IMR-90 (cell line): ENCODE data around the gene TIAM1. TPM values are rescaled to one million over a fixed set of nuclear protein-coding genes. Genes with fewer than 3 reads are reported as not detected.

Source experiments
- ATAC-seq: fragments of 200-7000 bp; cut with Tn5 transposase; 2 replicates; pipeline ENCODE4 v1.9.1; 2020; ENCODE audit warnings: low read depth, mild to moderate bottlenecking, moderate library complexity
- BruUV-seq: library from RNA; stranded (reverse); fragments of 400-500 nt; replicated peaks from 2 replicates; lab custom pipeline; 2021; lab: Mats Ljungman, UMichigan
- CTCF ChIA-PET: fragments of 300-600 bp; formaldehyde crosslinking; extraction: SDS; loops from one replicate; lab custom pipeline; 2021; ENCODE audit warnings: antibody characterized with exemption; lab: Yijun Ruan, JAX
- POLR2A ChIA-PET: fragments of 300-600 bp; sonication (Branson Sonifier 250); formaldehyde crosslinking; loops from one replicate; lab custom pipeline; 2022; ENCODE audit warnings: antibody characterized with exemption; ENCODE audit not compliant: unreplicated experiment; lab: Charles Lee
- DNase-seq: peaks from one replicate; pipeline ENCODE4 v3.0.0; 2013
- H2AFZ ChIP-seq: replicated peaks from 2 replicates; pipeline ENCODE3; 2013; ENCODE audit warnings: low read length, mild to moderate bottlenecking; ENCODE audit not compliant: poor library complexity
- H2AK5ac ChIP-seq: 2 replicates; pipeline ENCODE4 v1.6.1; 2013; ENCODE audit warnings: low read depth, low read length, inconsistent platforms
- H2AK9ac ChIP-seq: replicated peaks from 2 replicates; pipeline ENCODE3; 2013; ENCODE audit warnings: mild to moderate bottlenecking, low read depth, low read length, moderate library complexity; ENCODE audit not compliant: poor library complexity
- H2BK120ac ChIP-seq: 2 replicates; pipeline ENCODE4 v1.6.1; 2013; ENCODE audit warnings: low read depth, low read length, inconsistent platforms
- H2BK15ac ChIP-seq: 3 replicates; pipeline ENCODE4 v1.6.1; 2013; ENCODE audit warnings: low read depth, low read length, inconsistent platforms
- H2BK20ac ChIP-seq: 2 replicates; pipeline ENCODE4 v1.6.1; 2013; ENCODE audit warnings: low read depth, mild to moderate bottlenecking, inconsistent platforms, low read length, moderate library complexity
- H2BK5ac ChIP-seq: 2 replicates; pipeline ENCODE4 v1.6.1; 2013; ENCODE audit warnings: mild to moderate bottlenecking, low read depth, low read length, inconsistent platforms; ENCODE audit not compliant: poor library complexity, severe bottlenecking
- H3K14ac ChIP-seq: replicated peaks from 2 replicates; pipeline ENCODE4 v1.6.1; 2013; ENCODE audit warnings: low read depth, low read length, inconsistent platforms
- H3K18ac ChIP-seq: 2 replicates; pipeline ENCODE4 v1.6.1; 2013; ENCODE audit warnings: low read depth, low read length, control low read depth
- H3K23ac ChIP-seq: 2 replicates; pipeline ENCODE4 v1.6.1; 2013; ENCODE audit warnings: low read depth, low read length, inconsistent platforms
- H3K27ac ChIP-seq: 2 replicates; pipeline ENCODE4 v1.5.1; 2013; ENCODE audit warnings: mild to moderate bottlenecking, control low read depth, low read length; ENCODE audit not compliant: insufficient read depth
- H3K27me3 ChIP-seq: 2 replicates; pipeline ENCODE4 v1.6.1; 2013; ENCODE audit warnings: low read length; ENCODE audit not compliant: control insufficient read depth, insufficient read depth
- H3K36me3 ChIP-seq: 2 replicates; pipeline ENCODE4 v1.6.1; 2013; ENCODE audit warnings: low read length, mixed read lengths; ENCODE audit not compliant: control insufficient read depth, insufficient read depth
- H3K4ac ChIP-seq: 2 replicates; pipeline ENCODE4 v1.6.1; 2013; ENCODE audit warnings: low read depth, low read length, inconsistent platforms
- H3K4me1 ChIP-seq: 2 replicates; pipeline ENCODE4 v1.6.1; 2013; ENCODE audit warnings: low read length, mixed read lengths; ENCODE audit not compliant: control insufficient read depth, insufficient read depth
- H3K4me2 ChIP-seq: 2 replicates; pipeline ENCODE4 v1.6.1; 2013; ENCODE audit warnings: low read depth, mild to moderate bottlenecking, control low read depth, low read length, moderate library complexity
- H3K4me3 ChIP-seq: 2 replicates; pipeline ENCODE4 v1.5.1; 2013; ENCODE audit warnings: low read depth, mild to moderate bottlenecking, control low read depth, low read length, moderate library complexity; ENCODE audit not compliant: insufficient read depth
- H3K56ac ChIP-seq: 2 replicates; pipeline ENCODE4 v1.6.1; 2013; ENCODE audit warnings: low read length, inconsistent platforms; ENCODE audit not compliant: insufficient read depth; ENCODE audit errors: extremely low read depth
- H3K79me1 ChIP-seq, 2 experiments: 2 replicates each; pipeline ENCODE4 v1.6.1; 2013; ENCODE audit warnings: low read length in 2 of 2, inconsistent platforms in 1 of 2, low read depth in 1 of 2
- H3K9ac ChIP-seq: 2 replicates; pipeline ENCODE4 v1.6.1; 2013; ENCODE audit warnings: low read depth, low read length, control low read depth
- H3K9me1 ChIP-seq: 2 replicates; pipeline ENCODE4 v1.6.1; 2013; ENCODE audit warnings: low read length, inconsistent platforms; ENCODE audit not compliant: insufficient read depth
- H3K9me3 ChIP-seq: 2 replicates; pipeline ENCODE4 v1.6.1; 2013; ENCODE audit warnings: low read length; ENCODE audit not compliant: control insufficient read depth, insufficient read depth
- H4K20me1 ChIP-seq: 2 replicates; pipeline ENCODE4 v1.6.1; 2013; ENCODE audit warnings: low read length, inconsistent platforms; ENCODE audit not compliant: insufficient read depth
- H4K5ac ChIP-seq: 2 replicates; pipeline ENCODE4 v1.6.1; 2013; ENCODE audit warnings: mild to moderate bottlenecking, low read depth, low read length, control low read depth
- H4K8ac ChIP-seq, 2 experiments: 2 replicates each; pipeline ENCODE4 v1.6.1; 2013; ENCODE audit warnings: low read depth in 2 of 2, low read length in 2 of 2, control low read depth in 1 of 2, inconsistent platforms in 1 of 2
- H4K91ac ChIP-seq: 2 replicates; pipeline ENCODE4 v1.6.1; 2013; ENCODE audit warnings: low read depth, low read length, inconsistent platforms; ENCODE audit not compliant: insufficient read depth
- CEBPB ChIP-seq: IDR thresholded peaks from 2 replicates; pipeline ENCODE4 v1.6.1; 2012; ENCODE audit warnings: low read depth, low read length, improper control_type of control experiment
- CHD1 ChIP-seq: IDR thresholded peaks from 2 replicates; pipeline ENCODE4 v1.6.1; 2012; ENCODE audit warnings: low read depth, low read length, improper control_type of control experiment
- CTCF ChIP-seq: conservative IDR thresholded peaks from 2 replicates; pipeline ENCODE4 v1.5.1; 2012; ENCODE audit warnings: mild to moderate bottlenecking, low read depth, low read length, improper control_type of control experiment
- ELK1 ChIP-seq: fragments of 150-350 bp; IDR thresholded peaks from 2 replicates; pipeline ENCODE4 v1.6.1; 2016; ENCODE audit warnings: low read depth, mild to moderate bottlenecking, low read length, moderate library complexity, borderline replicate concordance
- FOS ChIP-seq: fragments of 150-350 bp; IDR thresholded peaks from 2 replicates; pipeline ENCODE4 v1.6.1; 2016; ENCODE audit warnings: low read depth, low read length
- MAFK ChIP-seq: IDR thresholded peaks from 2 replicates; pipeline ENCODE4 v1.6.1; 2012; ENCODE audit warnings: low read depth, low read length, improper control_type of control experiment
- MAZ ChIP-seq: IDR thresholded peaks from 2 replicates; pipeline ENCODE4 v1.6.1; 2012; ENCODE audit warnings: low read depth, mild to moderate bottlenecking, low read length, improper control_type of control experiment, moderate library complexity, borderline replicate concordance
- MXI1 ChIP-seq: IDR thresholded peaks from 2 replicates; pipeline ENCODE4 v1.6.1; 2012; ENCODE audit warnings: low read depth, mild to moderate bottlenecking, low read length, moderate library complexity, borderline replicate concordance
- POLR2A ChIP-seq: IDR thresholded peaks from 2 replicates; pipeline ENCODE4 v1.6.1; 2012; ENCODE audit warnings: mild to moderate bottlenecking, low read depth, low read length
- RAD21 ChIP-seq: IDR thresholded peaks from 2 replicates; pipeline ENCODE4 v1.6.1; 2012; ENCODE audit warnings: low read length, improper control_type of control experiment
- RCOR1 ChIP-seq: IDR thresholded peaks from 2 replicates; pipeline ENCODE4 v1.6.1; 2012; ENCODE audit warnings: mild to moderate bottlenecking, low read length, improper control_type of control experiment; ENCODE audit not compliant: insufficient replicate concordance
- RFX5 ChIP-seq: IDR thresholded peaks from 2 replicates; pipeline ENCODE4 v1.8.0; 2012; ENCODE audit warnings: low read depth, mild to moderate bottlenecking, low read length, moderate library complexity
- SMC3 ChIP-seq: fragments of 150-350 bp; IDR thresholded peaks from 2 replicates; pipeline ENCODE4 v1.6.1; 2016; ENCODE audit warnings: low read depth, mild to moderate bottlenecking, antibody characterized with exemption, low read length, moderate library complexity
- WGBS, 2 experiments: methylation state at CpG; one replicate each; pipeline versions ENCODE4 v1.1.5 to v1.1.7; 2013; ENCODE audit warnings: missing lambda C conversion rate in 2 of 2; ENCODE audit not compliant: insufficient read length in 1 of 2; ENCODE audit errors: extremely low coverage in 2 of 2; 5-methylcytosine and 5-hydroxymethylcytosine counted together
- dilution Hi-C: fragments of 300-500 bp; cut with HindIII; formaldehyde crosslinking; loops from one replicate; pipeline ENCODE4 v1.14.3; 2018; ENCODE audit warnings: low sequenced_read_pairs; ENCODE audit not compliant: unreplicated experiment
- in situ Hi-C: fragments of 300-500 bp; cut with MboI; formaldehyde crosslinking; loops from 3 replicates; pipeline ENCODE4 v1.14.3; 2019; ENCODE audit warnings: low sequenced_read_pairs, inconsistent platforms, mixed read lengths
- intact Hi-C: fragments of 100-400 bp; cut with micrococcal nuclease; formaldehyde crosslinking; loops from 2 replicates; pipeline ENCODE4 v1.10.0; 2022
- polyA plus RNA-seq, 3 experiments: library from polyadenylated mRNA; depleted of rRNA; stranded (reverse); fragments of >200 nt; gene quantifications; 2 replicates each; pipeline ENCODE4 v1.2.3, GENCODE V29; 2012; ENCODE audit warnings: low replicate concordance in 1 of 3
- total RNA-seq: library from RNA; depleted of rRNA; stranded (reverse); fragments of >200 nt; gene quantifications from 2 replicates; pipeline ENCODE4 v1.2.3, GENCODE V29; 2012
- TF ChIP-seq, protein P1 (sequence below): fragments of 150-350 bp; IDR thresholded peaks from 2 replicates; pipeline ENCODE4 v1.6.1; 2017; ENCODE audit warnings: mild to moderate bottlenecking, antibody characterized with exemption, low read length, low read depth

TIAM1 gene
- total and polyA plus RNA-seq, 2 of the 4 experiments (the other 2 are of a cell fraction): 2.9 to 9.3 TPM

DNA sequence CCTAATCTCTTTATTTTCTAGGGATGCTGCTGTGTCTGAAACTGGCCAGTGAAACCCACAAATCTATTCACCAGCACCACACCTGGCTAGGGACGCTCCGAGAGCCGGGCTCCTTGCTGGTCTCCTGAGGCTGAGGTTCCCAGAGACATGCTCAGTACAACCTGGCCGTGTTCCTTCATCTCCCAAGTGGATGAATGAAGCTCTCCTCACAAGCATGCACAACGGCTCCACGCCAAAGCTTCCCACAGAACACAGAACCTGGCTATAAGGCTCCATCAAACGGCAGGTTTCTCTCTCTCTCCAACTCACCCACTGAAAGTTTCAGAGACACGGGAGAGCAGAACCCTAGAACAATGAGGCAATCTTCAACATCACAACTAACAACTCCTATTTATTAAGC is 82.3 kb downstream of the TIAM1 start:
- Histone ChIP-seq H3K4me1 (no peaks in the 10 kb centered on the region), H3K18ac (no peak overlapping the region), H3K9ac (no peak overlapping the region), H3K27me3 (no peaks in the 10 kb centered on the region), H4K8ac (no peak overlapping the region), H2BK5ac (no peak overlapping the region), H3K79me1 (no peaks in the 10 kb centered on the region), H4K91ac (no peak overlapping the region), H3K56ac (no peak overlapping the region), H3K4me2 (no peak overlapping the region), H2AK5ac (no peak overlapping the region), H4K20me1 (no peaks in the 10 kb centered on the region), H2BK20ac (no peak overlapping the region), H3K27ac (no peak overlapping the region), H3K36me3 (no peaks in the 10 kb centered on the region), H3K4ac (no peak overlapping the region), H4K5ac (no peak overlapping the region), H3K14ac (no peak overlapping the region), H3K4me3 (no peak overlapping the region), H2BK15ac (no peak overlapping the region), H3K23ac (no peak overlapping the region), H3K9me3 (no peaks in the 10 kb centered on the region), H2AK9ac (no peak overlapping the region), H3K9me1 (no peaks in the 10 kb centered on the region), H2BK120ac (no peak overlapping the region), H2AFZ (no peak overlapping the region)
- dilution Hi-C loops: no loop called here
- ATAC-seq (no peak), DNase-seq (no peak)
- CTCF ChIA-PET: no interaction called here
- in situ Hi-C loops: no loop called here
- intact Hi-C loops: no loop called here
- WGBS, 2 experiments: 80% methylated on average over 1 of the region's 8 CpGs; no CpG with 5 or more reads in 1 of the 2 experiments
- TF ChIP-seq MAFK (no peak), MAZ (no peak), RAD21 (no peak), SMC3 (no peak), CTCF (no peak), RFX5 (no peak), ELK1 (no peak), CHD1 (no peak), CEBPB (no peak), RCOR1 (no peak), MXI1 (no peak), POLR2A (no peak), FOS (no peak)
- TF ChIP-seq, protein P1, sequence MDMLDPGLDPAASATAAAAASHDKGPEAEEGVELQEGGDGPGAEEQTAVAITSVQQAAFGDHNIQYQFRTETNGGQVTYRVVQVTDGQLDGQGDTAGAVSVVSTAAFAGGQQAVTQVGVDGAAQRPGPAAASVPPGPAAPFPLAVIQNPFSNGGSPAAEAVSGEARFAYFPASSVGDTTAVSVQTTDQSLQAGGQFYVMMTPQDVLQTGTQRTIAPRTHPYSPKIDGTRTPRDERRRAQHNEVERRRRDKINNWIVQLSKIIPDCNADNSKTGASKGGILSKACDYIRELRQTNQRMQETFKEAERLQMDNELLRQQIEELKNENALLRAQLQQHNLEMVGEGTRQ: no peak
- POLR2A ChIA-PET: no interaction called here
- BruUV-seq: no TSS peak
